ENCODE results near the gene THNSL1.

THNSL1 gene

GRCh38 chr10:25014579-25014978 lies 1.8 kb upstream of the THNSL1 start:
- no peak for TF ChIP-seq ZFX (IDR thresholded peaks at IDR 0.05)
- no peak for TF ChIP-seq CTCF (conservative IDR thresholded peaks at IDR 0.05)
- no peak overlapping the region for H3K27ac ChIP-seq

- TF ChIP-seq ZFX (IDR thresholded peaks at IDR 0.05) (no peak), CTCF (conservative IDR thresholded peaks at IDR 0.05) (no peak)
- peak within 1 kb of the TSS; percentile 87 for H3K27ac ChIP-seq
Measured at GRCh38 chr10:25015828-25016375, 510 bp upstream of the THNSL1 start, which contains the start of gene ENKUR. Gene ENKUR (minus strand): TSS chr10:25016158. CDS start chr10:25015936, 222 bp downstream.

GRCh38 chr10:25017154-25017590 lies 760 bp downstream of the THNSL1 start:
- peak overlapping the region; percentile 87 for H3K27ac ChIP-seq
- TF ChIP-seq ZFX (IDR thresholded peaks at IDR 0.05) (0 out of 2 replicates have a peak, but pooled peaks have one; percentile 44), CTCF (conservative IDR thresholded peaks at IDR 0.05) (no peak)

- TF ChIP-seq CTCF (conservative IDR thresholded peaks at IDR 0.05) (no peak), ZFX (IDR thresholded peaks at IDR 0.05) (no peak)
- peak overlapping the region; percentile 87; the same call in 1 of the 2 replicates for H3K27ac ChIP-seq
Measured at GRCh38 chr10:25017661-25018060, 1.2 kb downstream of the THNSL1 start.

- no peak overlapping the region for H3K27ac ChIP-seq
- TF ChIP-seq ZFX (IDR thresholded peaks at IDR 0.05): no peak
- TF ChIP-seq CTCF (conservative IDR thresholded peaks at IDR 0.05): no peak
Measured at GRCh38 chr10:25018703-25019102, 2.3 kb downstream of the THNSL1 start.

- H3K27ac ChIP-seq: no peak overlapping the region
- TF ChIP-seq CTCF (conservative IDR thresholded peaks at IDR 0.05): no peak
- TF ChIP-seq ZFX (IDR thresholded peaks at IDR 0.05): no peak
Measured at GRCh38 chr10:25023278-25023677, 6.9 kb downstream of the THNSL1 start.

- no peak overlapping the region for H3K27ac ChIP-seq
- TF ChIP-seq ZFX (IDR thresholded peaks at IDR 0.05) (no peak), CTCF (conservative IDR thresholded peaks at IDR 0.05) (no peak)
Measured at GRCh38 chr10:25024528-25024927, 8.1 kb downstream of the THNSL1 start.
